GM19463 (cell line): ENCODE measurements around the gene STYXL1.
"Not testable (repeated sequence)": the region's sequence is repeated elsewhere in the genome, so short reads cannot be mapped to it uniquely, and the experiment has no call there.

Experiments used
- ATAC-seq: cut with Tn5 transposase; IDR thresholded peaks from one replicate; pipeline ENCODE4 v1.9.1; 2021; ENCODE audit warnings: mild to moderate bottlenecking, moderate library complexity; ENCODE audit not compliant: unreplicated experiment

STYXL1 gene

GRCh38 chr7:76047811-76048667 is at the start of gene STYXL1, which contains the start of gene MDH2:
TSS of gene STYXL1 (minus strand) at chr7:76048000. CDS start at chr7:76030523, 17,477 bp downstream.
TSS of gene MDH2 (plus strand) at chr7:76048106. CDS start at chr7:76048161, 55 bp downstream.
- peak; percentile 96 for ATAC-seq

GRCh38 chr7:76095908-76096307 is 48.1 kb upstream of the STYXL1 start:
- ATAC-seq: no peak

GRCh38 chr7:76094326-76094725 is 46.5 kb upstream of the STYXL1 start:
- ATAC-seq: not testable (repeated sequence)

GRCh38 chr7:76093531-76093930 is 45.7 kb upstream of the STYXL1 start:
- not testable (repeated sequence) for ATAC-seq

GRCh38 chr7:76091506-76091905 is 43.7 kb upstream of the STYXL1 start:
- no peak for ATAC-seq

GRCh38 chr7:76089865-76090475 is 42.2 kb upstream of the STYXL1 start:
- no peak for ATAC-seq

- not testable (repeated sequence) for ATAC-seq
Observed at GRCh38 chr7:76087362-76087791, 39.6 kb upstream of the STYXL1 start.

GRCh38 chr7:76086070-76086469 is 38.3 kb upstream of the STYXL1 start:
- ATAC-seq: no peak

- not testable (repeated sequence) for ATAC-seq
Observed at GRCh38 chr7:76084115-76084514, 36.3 kb upstream of the STYXL1 start.

GRCh38 chr7:76080204-76080603 is 32.4 kb upstream of the STYXL1 start:
- ATAC-seq: no peak

GRCh38 chr7:76077435-76077834 is 29.6 kb upstream of the STYXL1 start:
- no peak for ATAC-seq

- ATAC-seq: no peak
Observed at GRCh38 chr7:76076995-76077394, 29.2 kb upstream of the STYXL1 start.

- no peak for ATAC-seq
Observed at GRCh38 chr7:76074972-76075370, 27.2 kb upstream of the STYXL1 start.

GRCh38 chr7:76074306-76074971 is 26.6 kb upstream of the STYXL1 start:
- ATAC-seq: no peak

GRCh38 chr7:76073335-76073990 is 25.7 kb upstream of the STYXL1 start:
- ATAC-seq: no peak

GRCh38 chr7:76072243-76073148 is 24.7 kb upstream of the STYXL1 start:
- ATAC-seq: no peak

- no peak for ATAC-seq
Observed at GRCh38 chr7:76071316-76072242, 23.8 kb upstream of the STYXL1 start.

GRCh38 chr7:76069238-76069638 is 21.4 kb upstream of the STYXL1 start:
- ATAC-seq: no peak
